GM18517 (cell line): ENCODE data around the gene CREB5.

Experiments used
- ATAC-seq: cut with Tn5 transposase; IDR thresholded peaks from one replicate; pipeline ENCODE4 v1.9.1; 2021; ENCODE audit warnings: mild to moderate bottlenecking, moderate library complexity; ENCODE audit not compliant: unreplicated experiment

CREB5 gene

DNA sequence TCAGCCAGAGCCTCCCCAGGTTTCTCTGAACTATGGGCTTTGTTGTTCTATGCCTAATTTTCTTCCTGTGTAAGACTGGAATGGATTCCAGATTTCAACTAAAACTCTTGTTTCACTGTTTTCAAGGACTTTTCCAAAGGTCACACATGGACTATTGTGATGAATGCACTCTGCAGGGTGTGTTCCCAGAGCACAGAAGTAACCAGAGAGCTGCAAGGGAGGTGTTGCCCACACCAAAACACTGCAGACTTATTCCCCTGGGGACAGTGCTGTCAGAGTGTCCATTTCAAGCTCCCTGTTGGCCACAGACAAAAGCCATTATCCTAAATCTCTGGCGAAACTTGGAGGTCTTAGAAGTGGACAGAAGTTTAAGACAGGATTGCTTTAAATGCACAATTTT is 314.2 kb downstream of the CREB5 start:
- ATAC-seq = no peak

DNA sequence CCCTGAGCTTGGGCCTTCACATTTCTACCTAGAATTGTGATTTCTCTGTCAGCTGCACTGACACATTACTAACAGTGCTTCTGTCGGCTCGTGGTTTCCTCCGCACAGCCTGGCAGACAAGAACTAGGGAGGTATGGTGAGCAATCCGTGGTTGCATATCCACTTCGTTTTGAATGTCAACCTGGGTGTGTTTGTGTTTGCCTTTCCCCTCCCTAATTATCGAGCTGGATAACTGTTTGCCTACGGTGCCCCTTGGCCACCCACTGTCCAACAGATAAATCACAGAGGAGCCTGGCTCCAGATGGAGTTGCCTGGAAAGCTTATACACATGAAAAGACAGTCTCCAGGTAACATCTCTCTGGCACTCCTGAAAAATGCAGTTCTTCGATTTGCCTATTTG is 317.0 kb downstream of the CREB5 start:
- ATAC-seq = no peak

DNA sequence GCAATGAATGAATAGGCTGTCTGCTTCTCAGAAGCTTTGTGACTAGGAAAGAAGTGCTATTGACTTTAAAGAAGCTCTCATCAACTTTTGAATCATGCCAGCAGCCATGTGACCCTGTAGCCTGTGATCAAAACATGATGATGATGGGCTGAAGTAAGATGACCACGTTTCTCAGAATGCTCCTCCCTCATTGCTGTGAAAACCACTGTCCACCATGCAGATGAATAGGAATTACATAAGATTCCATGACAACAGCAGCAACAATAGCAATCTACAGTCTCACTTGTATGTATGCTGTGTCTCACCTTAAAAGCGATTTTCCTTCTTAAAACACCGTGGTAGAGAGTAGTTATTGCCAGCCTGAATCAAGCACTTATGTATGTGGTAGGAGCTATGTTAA is 317.4 kb downstream of the CREB5 start:
- no peak for ATAC-seq

DNA sequence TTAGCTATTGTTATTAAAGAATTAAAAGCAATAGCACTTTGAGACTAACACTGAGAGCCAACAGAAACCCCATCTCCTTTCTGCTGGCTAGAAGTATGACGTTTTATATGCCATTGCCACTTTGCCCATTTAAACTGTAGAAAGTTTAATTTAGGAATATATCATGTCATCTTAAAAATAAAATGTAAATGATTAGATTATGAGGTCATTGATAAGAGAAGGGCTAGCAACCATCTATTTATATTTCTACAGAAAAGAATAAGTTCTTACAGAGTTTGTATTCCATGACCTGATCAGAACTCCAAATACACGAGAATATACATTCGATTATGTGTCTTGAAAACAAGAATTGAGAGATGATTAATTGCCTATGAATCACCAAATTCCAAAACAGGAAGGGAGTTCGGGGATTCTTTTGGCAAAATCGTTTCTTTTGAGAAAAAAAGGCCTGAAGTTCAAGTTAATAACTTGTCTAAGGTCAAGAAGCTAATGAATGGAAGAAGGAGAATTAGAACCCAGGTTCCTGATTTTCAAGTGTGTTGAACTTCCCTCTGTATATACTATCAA is 318.9 kb downstream of the CREB5 start:
- ATAC-seq = no peak

DNA sequence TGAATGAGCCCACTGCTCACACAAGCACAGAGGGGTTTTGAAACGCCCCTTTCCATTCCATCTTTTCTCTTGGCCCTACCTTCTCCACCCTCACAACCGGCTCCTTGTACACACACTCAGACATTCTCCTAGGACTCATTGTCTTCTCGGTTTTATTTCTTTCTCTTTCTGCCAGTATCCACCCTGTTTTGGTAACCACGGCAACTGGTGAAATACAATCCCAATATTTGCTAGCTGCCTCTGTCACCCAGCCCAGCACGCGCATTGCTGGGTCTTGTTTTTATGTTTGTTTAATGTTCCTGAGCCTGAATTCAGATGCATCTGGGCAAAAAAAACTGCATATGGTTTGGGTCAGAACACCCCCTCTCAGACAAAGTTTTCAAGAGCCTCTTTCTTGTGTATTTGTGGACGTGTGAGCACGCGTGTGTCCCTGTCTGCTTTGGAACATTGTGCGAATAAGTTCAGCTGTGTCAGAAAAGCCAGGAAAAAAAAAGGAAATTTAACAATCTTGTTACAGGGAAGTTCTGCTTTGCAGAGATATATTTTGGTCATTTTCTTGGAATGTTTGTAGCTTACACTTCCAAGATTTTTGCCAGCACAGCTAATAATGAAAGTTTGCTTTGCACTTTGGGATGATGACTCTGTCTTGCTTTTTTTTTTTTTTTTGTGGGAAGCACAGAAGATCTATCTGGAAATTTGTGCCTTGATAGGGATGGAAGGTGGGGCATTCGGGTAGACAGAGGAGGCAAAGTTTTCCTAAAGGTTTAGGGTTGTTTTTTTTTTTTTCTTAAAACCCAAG is 320.0 kb downstream of the CREB5 start:
- no peak for ATAC-seq

DNA sequence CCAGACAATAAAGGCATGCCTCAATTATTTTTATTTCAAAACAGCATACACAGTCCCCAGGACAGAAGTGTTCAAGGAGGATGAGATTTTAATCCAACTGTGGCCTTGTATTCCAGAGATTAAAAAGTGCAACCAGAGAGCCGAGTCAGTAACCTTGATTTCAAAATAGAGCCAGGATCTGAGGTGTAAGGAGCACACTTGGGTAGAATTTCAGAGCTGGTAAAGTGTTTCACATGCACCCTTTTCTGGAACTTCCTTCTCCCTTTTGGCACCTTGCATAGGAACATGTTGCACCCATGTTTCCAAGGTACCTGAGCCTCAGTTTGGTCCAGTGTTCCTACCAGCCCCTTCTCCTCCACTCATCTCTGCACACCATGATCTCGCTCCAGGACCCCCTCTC is 320.7 kb downstream of the CREB5 start:
- ATAC-seq = no peak

DNA sequence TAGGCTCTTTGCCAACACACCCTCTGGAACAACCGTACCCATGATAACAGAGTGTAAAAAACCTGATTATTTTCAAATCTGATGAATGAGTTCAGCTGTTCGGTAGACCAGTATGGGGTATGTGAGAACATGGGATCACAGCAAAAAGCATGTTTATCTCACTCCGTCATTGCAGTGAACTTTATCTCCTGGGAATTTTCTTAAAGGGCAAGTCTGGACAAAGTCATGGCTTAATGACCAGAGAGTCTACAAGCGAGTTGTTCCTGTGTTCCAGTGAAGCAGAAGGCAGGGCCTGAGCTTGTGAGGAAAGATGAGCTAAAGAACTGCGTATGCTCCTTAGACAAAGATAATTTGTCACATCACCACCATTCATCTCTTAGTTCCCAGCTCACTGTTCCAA is 326.1 kb downstream of the CREB5 start:
- no peak for ATAC-seq

DNA sequence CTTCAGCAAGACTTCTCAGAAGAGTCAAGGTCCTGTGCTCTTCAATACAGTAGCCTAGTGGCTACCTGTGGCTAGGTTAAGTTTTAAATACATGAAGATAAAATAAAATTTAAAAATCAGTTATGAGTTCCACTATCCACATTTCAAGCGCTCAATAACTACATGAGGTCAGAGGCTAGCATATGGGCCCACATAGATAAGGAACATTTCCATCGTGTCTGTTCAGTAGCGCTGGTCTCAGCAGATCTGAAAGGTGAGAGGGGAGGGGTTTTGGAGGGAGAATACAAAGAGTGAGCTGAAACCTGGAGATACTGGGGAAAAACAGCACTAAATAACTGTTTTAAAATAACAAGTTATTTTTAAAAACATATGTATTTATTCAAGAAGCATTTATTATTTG is 326.8 kb downstream of the CREB5 start:
- ATAC-seq = no peak

DNA sequence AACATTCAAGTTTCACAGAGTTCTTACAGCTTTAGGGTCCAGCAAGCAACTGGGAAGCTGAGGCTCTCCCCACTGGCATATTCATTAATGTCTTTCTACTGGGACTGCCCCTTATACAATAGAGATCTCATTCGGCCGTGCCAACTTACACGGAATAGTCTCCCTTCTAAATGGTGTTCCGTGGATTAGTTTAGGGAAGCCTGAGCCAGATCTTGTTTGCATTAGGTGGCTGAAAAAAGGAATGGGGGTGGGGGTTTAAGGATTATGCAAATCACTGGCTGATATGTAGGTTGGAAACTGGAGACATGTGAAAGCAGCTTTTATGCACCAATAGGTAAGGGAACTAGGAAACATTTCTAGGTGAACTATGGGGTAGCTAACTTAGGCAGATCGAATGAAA is 327.5 kb downstream of the CREB5 start:
- no peak for ATAC-seq

DNA sequence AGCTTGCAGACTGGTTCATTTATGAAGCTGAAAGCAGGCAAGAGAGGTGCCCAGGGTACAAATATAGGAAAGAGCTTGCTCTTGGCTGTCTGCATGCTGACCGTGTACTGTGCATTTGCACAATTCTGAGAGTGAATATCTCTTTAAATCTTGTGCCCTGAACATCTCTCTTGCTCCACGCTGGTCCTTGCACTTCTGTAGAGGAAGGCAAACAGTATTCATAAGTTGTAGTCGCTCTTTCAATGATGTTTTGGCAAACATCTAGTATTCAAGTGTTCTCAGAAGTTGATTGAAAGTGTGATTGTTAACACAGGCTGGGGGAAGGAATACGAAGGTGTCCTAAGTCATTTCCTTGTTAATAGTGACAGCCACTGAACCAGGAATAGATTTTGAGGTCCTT is 332.6 kb downstream of the CREB5 start:
- no peak for ATAC-seq

DNA sequence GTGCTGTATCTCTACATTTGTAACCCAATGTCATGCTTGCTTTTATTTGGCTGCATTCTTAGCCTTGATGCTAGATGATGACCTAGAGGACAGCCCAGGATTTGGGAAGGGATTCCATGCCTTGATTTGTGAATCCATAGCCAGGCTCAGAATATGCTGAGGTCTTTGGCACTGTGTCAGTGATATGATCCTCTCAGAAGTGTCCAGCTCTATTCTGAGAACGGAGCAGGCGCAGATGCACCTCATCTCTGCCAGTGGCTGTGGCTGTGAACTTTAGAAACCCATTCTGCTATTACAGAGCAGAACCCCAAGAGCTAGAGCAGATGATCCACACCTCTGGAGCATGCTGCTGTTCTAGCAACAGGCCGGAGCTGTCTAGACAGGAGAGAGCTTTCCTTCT is 333.0 kb downstream of the CREB5 start:
- no peak for ATAC-seq

DNA sequence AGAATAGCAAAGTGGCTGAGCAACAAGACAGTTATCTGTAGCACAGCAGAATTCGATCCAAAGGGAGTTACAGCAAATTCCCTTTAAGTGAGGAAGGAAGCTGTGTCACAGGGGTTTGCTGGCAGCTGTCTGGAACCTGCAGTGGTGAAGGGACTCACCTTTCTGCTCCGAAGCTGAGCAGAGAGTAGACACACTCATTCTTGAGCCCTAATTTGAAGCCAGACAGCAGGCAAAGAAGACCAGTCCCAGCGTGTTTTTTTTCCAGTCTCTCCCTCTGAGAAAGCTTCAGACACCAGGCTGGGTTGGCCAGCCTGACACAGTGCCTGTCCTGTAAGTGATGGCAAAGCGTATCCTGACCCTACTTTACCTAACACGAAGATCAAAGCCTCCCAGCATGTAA is 335.1 kb downstream of the CREB5 start:
- ATAC-seq = no peak

DNA sequence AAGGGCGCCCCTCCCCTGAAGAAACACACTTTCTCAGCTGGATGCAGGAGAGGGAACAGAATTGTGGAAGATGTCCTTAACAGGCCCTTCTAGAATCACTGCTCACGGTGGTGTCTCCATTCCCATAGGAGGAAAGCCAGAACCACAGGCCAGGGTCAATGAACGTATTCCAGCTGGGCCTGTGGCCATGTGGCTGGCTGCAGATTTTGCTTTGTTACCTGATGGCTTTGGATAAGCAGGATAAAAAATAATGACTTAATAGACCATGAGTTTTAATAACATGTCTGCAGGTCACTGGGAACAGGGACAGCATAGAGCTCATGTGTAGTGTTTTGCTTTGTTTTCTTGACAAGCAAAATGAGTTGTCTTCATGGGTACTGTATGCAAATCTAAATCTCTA is 335.5 kb downstream of the CREB5 start:
- ATAC-seq = no peak

DNA sequence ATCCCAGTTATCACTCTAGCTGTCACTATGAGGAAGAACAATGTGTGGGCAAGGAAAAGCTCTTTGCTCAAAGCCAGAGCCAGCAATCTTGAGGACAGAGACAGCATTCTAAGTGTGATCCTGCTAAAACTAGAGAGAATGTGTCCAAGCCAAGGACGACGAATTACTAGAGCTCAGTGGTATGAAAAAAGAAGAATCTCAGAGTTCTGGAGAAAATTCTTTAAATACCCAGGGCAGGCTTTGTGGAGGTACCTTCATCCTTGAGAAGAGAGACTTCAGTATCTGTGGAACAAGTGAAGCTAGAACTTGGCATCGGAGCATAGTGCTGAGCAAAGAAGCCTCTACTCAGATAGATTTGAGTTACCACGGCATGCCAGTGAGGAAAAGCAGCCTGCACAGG is 336.0 kb downstream of the CREB5 start:
- ATAC-seq = no peak

DNA sequence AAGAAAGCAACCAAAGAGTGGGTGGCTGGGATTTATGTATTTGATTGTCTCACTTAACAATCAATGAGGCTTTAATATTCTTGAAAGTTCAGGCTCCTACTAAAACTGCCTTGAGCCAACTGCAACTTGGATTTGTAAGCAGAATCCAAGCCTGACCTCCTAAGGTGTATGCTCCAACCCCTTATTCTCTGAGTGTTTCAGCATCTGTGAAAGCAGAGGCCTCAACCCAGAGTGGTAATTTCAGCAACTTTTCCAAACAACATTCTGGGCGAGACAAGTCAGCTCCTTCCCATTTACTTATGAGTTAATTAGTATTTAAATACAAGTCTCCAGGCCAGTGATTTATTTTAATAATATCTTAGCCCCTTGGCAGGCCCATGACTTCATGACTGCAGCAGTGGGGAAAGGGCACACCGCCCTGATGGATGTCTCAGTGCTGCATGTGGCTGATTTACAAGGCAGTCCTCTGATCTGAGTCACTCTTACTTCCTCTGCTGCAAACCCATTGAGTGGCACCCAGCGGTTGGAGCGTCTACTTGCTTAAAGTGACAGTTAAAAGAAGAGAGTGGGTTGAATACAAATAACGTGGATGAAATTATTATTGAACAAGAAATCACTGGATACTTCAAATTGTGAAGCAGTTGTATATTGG is 336.7 kb downstream of the CREB5 start:
- ATAC-seq = no peak

DNA sequence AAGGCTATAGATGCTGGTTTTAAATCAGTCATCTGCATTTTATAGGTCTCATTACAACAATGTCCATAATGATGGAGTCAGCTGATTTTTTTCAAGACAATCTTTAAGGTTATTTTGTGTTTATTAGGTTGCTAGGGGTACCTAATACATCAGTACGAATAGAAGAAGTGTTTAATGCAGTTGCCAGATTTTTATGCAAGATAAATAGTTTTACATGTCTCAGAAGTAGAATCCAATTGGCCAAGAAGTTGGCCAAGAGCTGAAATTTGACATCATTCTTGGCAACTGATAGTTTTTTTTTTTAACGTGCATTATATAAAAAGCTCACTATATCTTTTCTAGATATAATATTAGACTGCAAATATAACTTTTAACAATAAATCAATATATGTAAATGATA is 337.3 kb downstream of the CREB5 start:
- no peak for ATAC-seq

DNA sequence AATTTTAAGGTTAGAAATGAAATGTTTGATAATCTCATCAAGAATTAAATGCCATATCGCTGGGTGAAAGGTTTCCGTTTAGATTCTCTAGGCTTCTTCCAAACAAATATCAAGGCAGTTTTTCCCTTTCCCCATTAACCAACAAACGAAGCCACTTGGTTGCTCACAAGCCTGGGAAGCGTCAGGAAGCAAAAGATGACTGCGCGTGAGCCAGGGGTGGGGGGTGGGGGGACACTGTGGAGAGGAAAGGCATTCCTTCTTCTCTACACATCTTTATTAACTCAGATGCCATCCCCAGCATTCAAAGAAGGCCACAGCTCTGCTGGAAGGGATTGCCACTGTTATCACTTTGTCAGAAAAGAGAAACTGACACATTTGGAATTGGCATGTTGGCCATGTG is 338.7 kb downstream of the CREB5 start:
- ATAC-seq = no peak

DNA sequence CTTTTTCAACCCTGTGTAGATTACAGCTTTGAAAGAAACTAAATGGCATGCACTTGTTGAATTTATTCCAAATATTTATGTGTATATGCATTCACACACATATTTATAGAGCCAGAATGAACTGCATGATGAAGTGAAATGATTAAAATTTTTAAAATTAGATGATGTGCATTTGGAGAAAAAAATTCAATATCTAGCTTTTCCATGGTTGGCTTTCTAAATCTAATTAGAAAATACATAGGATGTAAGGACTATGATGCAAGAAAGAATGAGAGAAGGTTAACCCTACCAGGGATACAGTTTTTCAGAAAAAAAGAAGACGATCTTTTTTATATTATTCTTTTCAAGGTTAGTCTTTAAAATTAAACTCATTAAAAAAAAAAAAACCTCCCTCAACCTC is 341.3 kb downstream of the CREB5 start:
- no peak for ATAC-seq

DNA sequence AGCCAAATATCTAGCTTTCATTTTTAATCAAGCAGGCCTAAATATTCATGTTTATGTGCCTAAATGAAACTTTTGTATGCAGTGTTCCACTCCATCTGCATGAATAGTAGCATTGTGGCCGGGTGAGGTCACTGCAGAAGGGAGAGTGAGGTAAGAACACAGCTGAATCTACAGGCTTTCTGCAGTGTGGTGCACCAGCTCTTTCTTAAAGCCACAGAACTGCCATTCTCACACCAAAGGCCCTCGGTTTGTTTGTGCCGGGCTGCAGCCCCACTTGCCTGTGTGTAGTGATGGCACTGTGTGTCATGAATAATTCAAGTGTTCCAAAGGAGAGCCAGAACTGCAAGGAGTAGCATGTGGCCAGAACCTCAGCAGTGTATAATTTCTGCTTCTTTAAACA is 341.7 kb downstream of the CREB5 start:
- no peak for ATAC-seq

DNA sequence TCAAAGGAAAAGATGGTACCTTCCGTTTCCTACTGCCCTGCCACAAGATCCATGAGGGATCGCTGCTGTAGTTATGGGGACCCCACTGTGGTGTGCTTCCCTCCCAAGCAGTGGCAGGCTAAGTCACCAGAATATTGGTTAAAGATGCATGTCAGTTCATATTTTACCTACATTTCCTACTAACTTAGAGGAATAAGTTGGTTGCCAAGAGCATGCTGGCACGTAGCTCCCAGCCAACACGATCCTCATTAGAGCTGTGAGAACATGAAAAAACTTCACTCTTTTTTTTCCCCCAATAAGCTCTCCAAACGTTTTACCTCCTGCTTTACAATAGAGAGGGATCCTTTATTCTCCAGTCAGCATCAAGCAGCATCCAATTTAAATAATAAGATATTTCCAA is 342.1 kb downstream of the CREB5 start:
- ATAC-seq = no peak

DNA sequence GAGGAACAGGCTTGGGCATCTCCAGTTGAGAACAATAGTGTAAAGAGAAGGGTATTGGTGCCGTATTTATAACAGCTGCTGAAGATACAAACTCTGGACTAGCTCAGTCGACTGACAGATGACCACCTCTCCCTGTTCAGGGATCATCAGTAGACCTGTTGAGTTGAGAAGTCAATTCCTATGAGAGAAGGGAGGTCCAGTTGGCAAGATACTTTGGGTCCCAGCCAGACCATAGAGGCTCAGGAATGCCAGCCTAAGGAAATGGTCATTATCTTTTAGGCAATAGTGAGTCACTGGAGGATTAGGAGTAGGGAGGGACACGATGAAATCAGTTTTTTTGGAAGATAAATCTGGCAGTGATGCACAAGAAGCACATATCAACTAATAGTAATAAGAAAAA is 342.9 kb downstream of the CREB5 start:
- no peak for ATAC-seq

DNA sequence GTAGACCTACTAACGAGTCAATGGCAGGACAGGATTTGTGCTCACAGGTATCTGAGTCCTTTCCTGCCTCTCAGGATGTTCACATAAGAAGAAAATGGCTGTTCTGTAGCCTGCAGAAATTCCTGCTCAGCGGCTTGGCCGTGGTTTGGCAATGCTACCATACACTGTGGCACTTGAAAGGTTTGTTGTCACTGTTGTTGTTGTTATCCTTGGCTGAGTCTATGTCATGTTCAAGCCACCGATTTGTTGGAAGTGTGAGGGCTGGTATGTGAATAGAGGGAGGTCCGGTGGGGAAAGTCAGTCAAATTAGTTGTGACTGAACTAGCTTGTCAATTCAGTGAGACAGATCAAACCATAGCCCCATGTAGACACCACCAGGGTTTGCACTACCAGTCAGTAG is 345.9 kb downstream of the CREB5 start:
- no peak for ATAC-seq
